ENCODE data around the gene OAT. TPM values are rescaled to one million over a fixed set of nuclear protein-coding genes. Genes with fewer than 3 reads are reported as not detected.

Gene OAT
- total RNA-seq, 1 donor from 2014 or later: 50.9 TPM

GRCh38 chr10:124453960-124454610 is 35.4 kb upstream of the OAT start:
- DNase-seq (ENCODE audit: low read depth): no peak
- no peak for TF ChIP-seq CTCF (conservative IDR thresholded peaks at IDR 0.05; ENCODE audit: low read depth, low read length)
- H3K4me3 ChIP-seq (ENCODE audit: low read depth, low read length): no peak overlapping the region

- TF ChIP-seq CTCF (conservative IDR thresholded peaks at IDR 0.05; ENCODE audit: low read depth, low read length): no peak
- no peak for DNase-seq (ENCODE audit: low read depth)
Measured at GRCh38 chr10:124451276-124451675, 32.6 kb upstream of the OAT start.

GRCh38 chr10:124450783-124451057 is 32.0 kb upstream of the OAT start:
- DNase-seq (ENCODE audit: low read depth): no peak
- H3K4me3 ChIP-seq (ENCODE audit: low read depth, low read length): no peak overlapping the region
- no peak for TF ChIP-seq CTCF (conservative IDR thresholded peaks at IDR 0.05; ENCODE audit: low read depth, low read length)

More at GRCh38 chr10:124451276-124451675, 32.6 kb upstream of the OAT start:
- no peak overlapping the region for H3K4me3 ChIP-seq (ENCODE audit: low read depth, low read length)

GRCh38 chr10:124450012-124450782 is 31.5 kb upstream of the OAT start, which contains the start of gene NKX1-2:
Gene NKX1-2, minus strand, starts transcription at chr10:124450035. Its CDS starts 92 bp downstream, at chr10:124449943.
- TF ChIP-seq CTCF (conservative IDR thresholded peaks at IDR 0.05; ENCODE audit: low read depth, low read length): no peak
- H3K4me3 ChIP-seq (ENCODE audit: low read depth, low read length): no peak within 1 kb of the TSS
- no peak for DNase-seq (ENCODE audit: low read depth)

GRCh38 chr10:124449170-124450011 is 30.7 kb upstream of the OAT start:
- TF ChIP-seq CTCF (conservative IDR thresholded peaks at IDR 0.05; ENCODE audit: low read depth, low read length): no peak
- no peak overlapping the region for H3K4me3 ChIP-seq (ENCODE audit: low read depth, low read length)
- DNase-seq (ENCODE audit: low read depth): no peak

- no peak for TF ChIP-seq CTCF (conservative IDR thresholded peaks at IDR 0.05; ENCODE audit: low read depth, low read length)
- no peak for DNase-seq (ENCODE audit: low read depth)
- H3K4me3 ChIP-seq (ENCODE audit: low read depth, low read length): no peak overlapping the region
Measured at GRCh38 chr10:124448696-124449169, 30.0 kb upstream of the OAT start.
